K562 (cell line): ENCODE measurements around the gene CMBL. TPM values are rescaled to one million over a fixed set of nuclear protein-coding genes. Genes with fewer than 3 reads are reported as not detected.

Experiments used
- GABPB2 ChIP-seq: fragments of 250-450 bp; sonication (Bioruptor Pico); conservative IDR thresholded peaks from 2 replicates; pipeline ENCODE4 v1.5.1; 2021; ENCODE audit warnings: mild to moderate bottlenecking
- HDGF ChIP-seq: fragments of 450-650 bp; IDR thresholded peaks from 2 replicates; pipeline ENCODE4 v1.6.1; 2016
- HMGN3 ChIP-seq: IDR thresholded peaks from 2 replicates; pipeline ENCODE4 v1.6.1; 2011; ENCODE audit warnings: borderline replicate concordance, low read depth, mild to moderate bottlenecking, mixed read lengths, low read length; ENCODE audit not compliant: insufficient read length; ENCODE audit errors: extremely low read depth
- ILK ChIP-seq: fragments of 450-650 bp; IDR thresholded peaks from 2 replicates; pipeline ENCODE4 v1.6.1; 2016; ENCODE audit warnings: missing genetic modification characterization, low read depth, mild to moderate bottlenecking, missing compliant biosample characterization, moderate library complexity, borderline replicate concordance
- MAFF ChIP-seq: IDR thresholded peaks from 2 replicates; pipeline ENCODE4 v1.6.1; 2012; ENCODE audit warnings: low read length, improper control_type of control experiment
- MCM5 ChIP-seq: fragments of 450-650 bp; IDR thresholded peaks from 2 replicates; pipeline ENCODE4 v1.6.1; 2016; ENCODE audit warnings: low read depth
- RFX7 ChIP-seq: fragments of 250-450 bp; sonication (Bioruptor Pico); IDR thresholded peaks from 2 replicates; pipeline ENCODE4 v1.5.1; 2021; ENCODE audit warnings: mild to moderate bottlenecking
- RUNX1 ChIP-seq: sonication (generic); IDR thresholded peaks from 2 replicates; pipeline ENCODE4 v1.6.1; 2016; ENCODE audit warnings: antibody characterized with exemption, low read depth
- SREBF2 ChIP-seq: sonication (generic); formaldehyde crosslinking; IDR thresholded peaks from 2 replicates; pipeline ENCODE4 v1.4.0; 2020; ENCODE audit warnings: mild to moderate bottlenecking, missing genetic modification reagents
- SRSF1 ChIP-seq: fragments of 200-400 bp; formaldehyde crosslinking; IDR thresholded peaks from 2 replicates; pipeline ENCODE4 v1.6.1; 2017; ENCODE audit warnings: mild to moderate bottlenecking, low read depth, low read length, moderate library complexity
- STAG1 ChIP-seq: sonication (generic); formaldehyde crosslinking; IDR thresholded peaks from 2 replicates; pipeline ENCODE4 v1.5.0; 2020; ENCODE audit warnings: missing genetic modification reagents, borderline replicate concordance
- TEAD4 ChIP-seq, 2 experiments: sonication (generic) in 1 of 2; formaldehyde crosslinking in 1 of 2; IDR thresholded peaks; 2 replicates each; pipeline versions ENCODE4 v1.6.1 to v1.8.0; 2012 to 2022; ENCODE audit warnings: borderline replicate concordance in 1 of 2, inconsistent platforms in 1 of 2, low read length in 1 of 2, mild to moderate bottlenecking in 1 of 2, missing genetic modification reagents in 1 of 2
- ZNF174 ChIP-seq: fragments of 250-450 bp; sonication (Bioruptor Pico); IDR thresholded peaks from 2 replicates; pipeline ENCODE4 v1.4.0; 2020; ENCODE audit warnings: mild to moderate bottlenecking
- ZNF316 ChIP-seq: fragments of 450-650 bp; IDR thresholded peaks from 2 replicates; pipeline ENCODE4 v1.6.1; 2016
- ZNF696 ChIP-seq: fragments of 250-450 bp; sonication (Bioruptor Pico); conservative IDR thresholded peaks from 2 replicates; pipeline ENCODE4 v1.4.0; 2020; ENCODE audit warnings: mild to moderate bottlenecking, moderate library complexity
- polyA plus RNA-seq, 8 experiments: library from polyadenylated mRNA; depleted of rRNA in 4 of 8; stranded (reverse) in 5 of 8; unstranded in 3 of 8; fragments of >200 nt; fragmentation: Nextera tagmentation in 2 of 8; fragmentation: Illumina TruSeq in 1 of 8; extraction: Ambion mirVana in 2 of 8; extraction: Trizol in 1 of 8; gene quantifications; 2 replicates each; pipeline versions ENCODE4 v1.2.1 to v1.2.3, GENCODE V29; 2011 to 2014; ENCODE audit warnings: inconsistent platforms in 1 of 8, missing spikeins in 1 of 8
- total RNA-seq, 7 experiments: library from RNA; depleted of rRNA in 6 of 7; stranded (reverse); fragments of >200 nt in 6 of 7; fragmentation: Illumina TruSeq in 2 of 7; extraction: Trizol in 2 of 7; gene quantifications; 2 replicates each; pipeline versions ENCODE4 v1.2.1 to v1.2.3, GENCODE V29; 2011 to 2021; ENCODE audit warnings: low replicate concordance in 1 of 7
- TF ChIP-seq, protein P1 (sequence below): fragments of 150-350 bp; conservative IDR thresholded peaks from 2 replicates; pipeline ENCODE4 v1.6.1; 2014; ENCODE audit warnings: low read length
- TF ChIP-seq, protein P2 (sequence below), 2 experiments: IDR thresholded peaks in 1 of 2; conservative IDR thresholded peaks in 1 of 2; 2 replicates each; pipeline ENCODE4 v1.6.1; 2016; ENCODE audit warnings: low read depth in 2 of 2, mild to moderate bottlenecking in 1 of 2, missing compliant biosample characterization in 1 of 2, missing genetic modification characterization in 1 of 2, moderate library complexity in 1 of 2
- TF ChIP-seq, protein P3 (sequence below): sonication (generic); formaldehyde crosslinking; IDR thresholded peaks from 2 replicates; pipeline ENCODE4 v1.5.0; 2020; ENCODE audit warnings: missing genetic modification reagents
- TF ChIP-seq, protein P4 (sequence below): fragments of 250-450 bp; sonication (Bioruptor Pico); IDR thresholded peaks from 2 replicates; pipeline ENCODE4 v1.4.0; 2020; ENCODE audit warnings: mild to moderate bottlenecking, moderate library complexity, borderline replicate concordance

Gene CMBL
- total and polyA plus RNA-seq, 9 of the 15 experiments (the other 6 are each of a cell fraction or from before 2014, with no cell fraction given) = 22.6 to 192 (median 71.1) TPM

GRCh38 chr5:10319202-10319851, 11.6 kb upstream of the CMBL start (continued):
- TF ChIP-seq, protein P1, sequence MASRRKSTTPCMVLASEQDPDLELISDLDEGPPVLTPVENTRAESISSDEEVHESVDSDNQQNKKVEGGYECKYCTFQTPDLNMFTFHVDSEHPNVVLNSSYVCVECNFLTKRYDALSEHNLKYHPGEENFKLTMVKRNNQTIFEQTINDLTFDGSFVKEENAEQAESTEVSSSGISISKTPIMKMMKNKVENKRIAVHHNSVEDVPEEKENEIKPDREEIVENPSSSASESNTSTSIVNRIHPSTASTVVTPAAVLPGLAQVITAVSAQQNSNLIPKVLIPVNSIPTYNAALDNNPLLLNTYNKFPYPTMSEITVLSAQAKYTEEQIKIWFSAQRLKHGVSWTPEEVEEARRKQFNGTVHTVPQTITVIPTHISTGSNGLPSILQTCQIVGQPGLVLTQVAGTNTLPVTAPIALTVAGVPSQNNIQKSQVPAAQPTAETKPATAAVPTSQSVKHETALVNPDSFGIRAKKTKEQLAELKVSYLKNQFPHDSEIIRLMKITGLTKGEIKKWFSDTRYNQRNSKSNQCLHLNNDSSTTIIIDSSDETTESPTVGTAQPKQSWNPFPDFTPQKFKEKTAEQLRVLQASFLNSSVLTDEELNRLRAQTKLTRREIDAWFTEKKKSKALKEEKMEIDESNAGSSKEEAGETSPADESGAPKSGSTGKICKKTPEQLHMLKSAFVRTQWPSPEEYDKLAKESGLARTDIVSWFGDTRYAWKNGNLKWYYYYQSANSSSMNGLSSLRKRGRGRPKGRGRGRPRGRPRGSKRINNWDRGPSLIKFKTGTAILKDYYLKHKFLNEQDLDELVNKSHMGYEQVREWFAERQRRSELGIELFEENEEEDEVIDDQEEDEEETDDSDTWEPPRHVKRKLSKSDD = no peak
- TF ChIP-seq ZNF696 (CRISPR knock-in tag) (no peak), RFX7 (no peak), HMGN3 (no peak), SRSF1 (no peak), TEAD4 (IDR thresholded peaks at IDR 0.05; ENCODE audit: low read length) (peak; percentile 74), TEAD4 (CRISPR knock-in tag; IDR thresholded peaks at IDR 0.05; ENCODE audit: borderline replicate concordance) (no peak), ZNF174 (CRISPR knock-in tag) (no peak), HDGF (no peak; the same call in 1 of the 2 replicates), MAFF (no peak), GABPB2 (CRISPR knock-in tag) (no peak), ILK (tag) (no peak), ZNF316 (peak; percentile 69), STAG1 (no peak), RUNX1 (no peak), MCM5 (no peak), SREBF2 (CRISPR knock-in tag) (no peak)
- TF ChIP-seq, protein P2, sequence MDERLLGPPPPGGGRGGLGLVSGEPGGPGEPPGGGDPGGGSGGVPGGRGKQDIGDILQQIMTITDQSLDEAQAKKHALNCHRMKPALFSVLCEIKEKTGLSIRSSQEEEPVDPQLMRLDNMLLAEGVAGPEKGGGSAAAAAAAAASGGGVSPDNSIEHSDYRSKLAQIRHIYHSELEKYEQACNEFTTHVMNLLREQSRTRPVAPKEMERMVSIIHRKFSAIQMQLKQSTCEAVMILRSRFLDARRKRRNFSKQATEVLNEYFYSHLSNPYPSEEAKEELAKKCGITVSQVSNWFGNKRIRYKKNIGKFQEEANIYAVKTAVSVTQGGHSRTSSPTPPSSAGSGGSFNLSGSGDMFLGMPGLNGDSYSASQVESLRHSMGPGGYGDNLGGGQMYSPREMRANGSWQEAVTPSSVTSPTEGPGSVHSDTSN (CRISPR knock-in tag; IDR thresholded peaks at IDR 0.05; ENCODE audit: low read depth) = no peak
- TF ChIP-seq, protein P2 (tag; conservative IDR thresholded peaks at IDR 0.05; ENCODE audit: low read depth) = peak; percentile 35
- TF ChIP-seq, protein P3, sequence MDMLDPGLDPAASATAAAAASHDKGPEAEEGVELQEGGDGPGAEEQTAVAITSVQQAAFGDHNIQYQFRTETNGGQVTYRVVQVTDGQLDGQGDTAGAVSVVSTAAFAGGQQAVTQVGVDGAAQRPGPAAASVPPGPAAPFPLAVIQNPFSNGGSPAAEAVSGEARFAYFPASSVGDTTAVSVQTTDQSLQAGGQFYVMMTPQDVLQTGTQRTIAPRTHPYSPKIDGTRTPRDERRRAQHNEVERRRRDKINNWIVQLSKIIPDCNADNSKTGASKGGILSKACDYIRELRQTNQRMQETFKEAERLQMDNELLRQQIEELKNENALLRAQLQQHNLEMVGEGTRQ (CRISPR knock-in tag) = no peak
- TF ChIP-seq, protein P4, sequence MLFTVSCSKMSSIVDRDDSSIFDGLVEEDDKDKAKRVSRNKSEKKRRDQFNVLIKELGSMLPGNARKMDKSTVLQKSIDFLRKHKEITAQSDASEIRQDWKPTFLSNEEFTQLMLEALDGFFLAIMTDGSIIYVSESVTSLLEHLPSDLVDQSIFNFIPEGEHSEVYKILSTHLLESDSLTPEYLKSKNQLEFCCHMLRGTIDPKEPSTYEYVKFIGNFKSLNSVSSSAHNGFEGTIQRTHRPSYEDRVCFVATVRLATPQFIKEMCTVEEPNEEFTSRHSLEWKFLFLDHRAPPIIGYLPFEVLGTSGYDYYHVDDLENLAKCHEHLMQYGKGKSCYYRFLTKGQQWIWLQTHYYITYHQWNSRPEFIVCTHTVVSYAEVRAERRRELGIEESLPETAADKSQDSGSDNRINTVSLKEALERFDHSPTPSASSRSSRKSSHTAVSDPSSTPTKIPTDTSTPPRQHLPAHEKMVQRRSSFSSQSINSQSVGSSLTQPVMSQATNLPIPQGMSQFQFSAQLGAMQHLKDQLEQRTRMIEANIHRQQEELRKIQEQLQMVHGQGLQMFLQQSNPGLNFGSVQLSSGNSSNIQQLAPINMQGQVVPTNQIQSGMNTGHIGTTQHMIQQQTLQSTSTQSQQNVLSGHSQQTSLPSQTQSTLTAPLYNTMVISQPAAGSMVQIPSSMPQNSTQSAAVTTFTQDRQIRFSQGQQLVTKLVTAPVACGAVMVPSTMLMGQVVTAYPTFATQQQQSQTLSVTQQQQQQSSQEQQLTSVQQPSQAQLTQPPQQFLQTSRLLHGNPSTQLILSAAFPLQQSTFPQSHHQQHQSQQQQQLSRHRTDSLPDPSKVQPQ (CRISPR knock-in tag) = no peak
